Mesendoderm (in vitro differentiated cells): Measurements from ENCODE around the gene CDCA3. TPM values are rescaled to one million over a fixed set of nuclear protein-coding genes. Genes with fewer than 3 reads are reported as not detected.

Experiments
- DNase-seq: peaks from one replicate; pipeline ENCODE4 v3.0.0; 2013
- H2AK5ac ChIP-seq: 2 replicates; pipeline ENCODE4 v1.6.1; 2013; ENCODE audit warnings: low read length, inconsistent platforms
- H2BK120ac ChIP-seq: 2 replicates; pipeline ENCODE4 v1.6.1; 2013; ENCODE audit warnings: low read depth, mild to moderate bottlenecking, low read length, moderate library complexity, mixed read lengths
- H2BK15ac ChIP-seq: replicated peaks from 2 replicates; pipeline ENCODE4 v1.6.1; 2013; ENCODE audit warnings: low read depth, mild to moderate bottlenecking, moderate library complexity
- H2BK5ac ChIP-seq: 2 replicates; pipeline ENCODE4 v1.6.1; 2013; ENCODE audit warnings: low read length, inconsistent platforms
- H3K18ac ChIP-seq: 2 replicates; pipeline ENCODE4 v1.6.1; 2013; ENCODE audit warnings: mild to moderate bottlenecking, low read length, mixed read lengths
- H3K23ac ChIP-seq: one replicate; pipeline ENCODE4 v1.6.1; 2013; ENCODE audit warnings: low read length
- H3K27ac ChIP-seq: 2 replicates; pipeline ENCODE4 v1.5.1; 2013; ENCODE audit warnings: low read depth, mild to moderate bottlenecking, inconsistent platforms, low read length, moderate library complexity
- H3K27me3 ChIP-seq: 2 replicates; pipeline ENCODE4 v1.6.1; 2013; ENCODE audit warnings: low read length, control low read depth, mild to moderate bottlenecking, inconsistent platforms; ENCODE audit not compliant: insufficient read depth, poor library complexity
- H3K36me3 ChIP-seq: 2 replicates; pipeline ENCODE4 v1.6.1; 2013; ENCODE audit warnings: low read length, inconsistent platforms; ENCODE audit not compliant: control insufficient read depth, insufficient read depth
- H3K4ac ChIP-seq: one replicate; pipeline ENCODE4 v1.6.1; 2013; ENCODE audit warnings: low read depth, mild to moderate bottlenecking, low read length, moderate library complexity
- H3K4me1 ChIP-seq: 2 replicates; pipeline ENCODE4 v1.6.1; 2013; ENCODE audit warnings: low read depth, low read length, inconsistent platforms; ENCODE audit not compliant: control insufficient read depth
- H3K4me2 ChIP-seq: 2 replicates; pipeline ENCODE4 v1.6.1; 2013; ENCODE audit warnings: low read length
- H3K4me3 ChIP-seq: 2 replicates; pipeline ENCODE4 v1.5.1; 2013; ENCODE audit warnings: mild to moderate bottlenecking, low read length
- H3K56ac ChIP-seq: one replicate; pipeline ENCODE4 v1.6.1; 2013; ENCODE audit warnings: low read length
- H3K79me1 ChIP-seq: 2 replicates; pipeline ENCODE4 v1.6.1; 2013; ENCODE audit warnings: low read length, inconsistent platforms
- H3K79me2 ChIP-seq: 2 replicates; pipeline ENCODE4 v1.6.1; 2013; ENCODE audit warnings: mild to moderate bottlenecking, low read length; ENCODE audit not compliant: control insufficient read depth, insufficient read depth
- H3K9ac ChIP-seq: 2 replicates; pipeline ENCODE4 v1.6.1; 2013; ENCODE audit warnings: low read length, inconsistent platforms
- H4K5ac ChIP-seq: one replicate; pipeline ENCODE4 v1.6.1; 2013; ENCODE audit warnings: low read length
- H4K8ac ChIP-seq: one replicate; pipeline ENCODE4 v1.6.1; 2013; ENCODE audit warnings: low read depth, mild to moderate bottlenecking, control low read depth, low read length, moderate library complexity
- WGBS: extraction: QIAGEN DNeasy Blood & Tissue Kit; methylation state at CpG from one replicate; pipeline ENCODE4 v1.1.7; 2013; ENCODE audit warnings: low lambda C conversion rate, missing lambda C conversion rate; ENCODE audit not compliant: insufficient coverage; ENCODE audit errors: extremely low coverage; 5-methylcytosine and 5-hydroxymethylcytosine counted together
- polyA plus RNA-seq, 2 experiments: library from polyadenylated mRNA; stranded (reverse); fragments of 200-250 nt; gene quantifications; one replicate each; pipeline ENCODE4 v1.2.3, GENCODE V29; 2013

CDCA3 gene
- polyA plus RNA-seq (2013, experiment 1 of 2): 80.7 TPM
- 79.7 TPM for polyA plus RNA-seq (2013, experiment 2 of 2)

DNA sequence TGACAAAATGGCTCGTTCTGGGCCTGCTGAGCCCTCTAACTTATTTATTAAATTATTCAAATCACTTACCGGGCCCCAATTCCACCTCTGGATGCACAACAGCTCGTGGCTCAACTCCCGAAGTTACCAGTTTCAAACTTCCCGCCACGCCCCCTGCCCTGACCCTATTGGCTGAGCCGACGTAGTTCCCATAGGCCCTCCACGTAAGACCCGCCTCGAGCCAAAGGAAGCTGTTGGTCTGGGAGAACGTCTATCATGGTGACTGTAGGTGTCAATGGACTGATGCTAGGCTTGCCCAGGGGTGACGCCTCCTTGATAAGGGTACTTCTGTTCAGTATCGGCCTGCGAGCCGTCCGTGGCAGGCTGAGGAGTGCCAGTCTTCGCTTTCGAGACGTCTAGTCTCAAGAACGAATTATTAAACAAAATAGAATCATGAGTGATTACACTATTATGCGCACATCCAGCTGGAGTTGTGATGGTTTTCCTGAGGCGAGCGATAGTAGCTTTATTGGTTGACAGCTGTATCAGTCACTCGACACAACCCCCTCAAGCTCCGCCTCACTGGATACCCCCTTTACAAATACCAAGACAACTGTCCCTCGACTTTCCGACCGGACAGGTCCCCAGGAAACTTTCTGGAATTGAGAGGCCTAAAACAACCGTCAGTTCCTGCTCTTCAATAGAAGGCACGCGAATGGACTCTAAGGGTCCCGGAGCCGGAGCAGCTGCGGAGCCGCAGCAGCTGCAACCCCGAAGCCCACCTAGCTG, at the start of gene CDCA3:
Gene CDCA3 (minus strand): TSS at position 134 of the 768 bp plus-strand sequence. CDS start 334 bp downstream, outside the sequence.
- peak within 1 kb of the TSS; percentile 98 for H3K4me2 ChIP-seq
- peaks cover 6% of the 10 kb centered on the region for H3K4me1 ChIP-seq
- peak within 1 kb of the TSS; percentile 26 for H3K27ac ChIP-seq
- H3K9ac ChIP-seq: peak within 1 kb of the TSS; percentile 98
- DNase-seq: peak; percentile 100
- no peak within 1 kb of the TSS for H3K23ac ChIP-seq
- peaks cover 24% of the 10 kb centered on the region for H3K79me1 ChIP-seq
- no peak within 1 kb of the TSS for H4K8ac ChIP-seq
- H3K56ac ChIP-seq: peak within 1 kb of the TSS; percentile 100
- no peak within 1 kb of the TSS for H2BK15ac ChIP-seq
- no peak within 1 kb of the TSS for H2BK120ac ChIP-seq
- H3K79me2 ChIP-seq: peaks cover 26% of the 10 kb centered on the region
- peak within 1 kb of the TSS; percentile 98 for H2BK5ac ChIP-seq
- H3K36me3 ChIP-seq: peaks cover 8% of the 10 kb centered on the region
- H3K4me3 ChIP-seq: peak within 1 kb of the TSS; percentile 96
- no CpG with 5 or more reads among the region's 37 CpGs for WGBS
- no peak within 1 kb of the TSS for H4K5ac ChIP-seq
- H2AK5ac ChIP-seq: no peak within 1 kb of the TSS
- H3K18ac ChIP-seq: no peak within 1 kb of the TSS
- no peaks in the 10 kb centered on the region for H3K27me3 ChIP-seq
- H3K4ac ChIP-seq: peak within 1 kb of the TSS; percentile 64

DNA sequence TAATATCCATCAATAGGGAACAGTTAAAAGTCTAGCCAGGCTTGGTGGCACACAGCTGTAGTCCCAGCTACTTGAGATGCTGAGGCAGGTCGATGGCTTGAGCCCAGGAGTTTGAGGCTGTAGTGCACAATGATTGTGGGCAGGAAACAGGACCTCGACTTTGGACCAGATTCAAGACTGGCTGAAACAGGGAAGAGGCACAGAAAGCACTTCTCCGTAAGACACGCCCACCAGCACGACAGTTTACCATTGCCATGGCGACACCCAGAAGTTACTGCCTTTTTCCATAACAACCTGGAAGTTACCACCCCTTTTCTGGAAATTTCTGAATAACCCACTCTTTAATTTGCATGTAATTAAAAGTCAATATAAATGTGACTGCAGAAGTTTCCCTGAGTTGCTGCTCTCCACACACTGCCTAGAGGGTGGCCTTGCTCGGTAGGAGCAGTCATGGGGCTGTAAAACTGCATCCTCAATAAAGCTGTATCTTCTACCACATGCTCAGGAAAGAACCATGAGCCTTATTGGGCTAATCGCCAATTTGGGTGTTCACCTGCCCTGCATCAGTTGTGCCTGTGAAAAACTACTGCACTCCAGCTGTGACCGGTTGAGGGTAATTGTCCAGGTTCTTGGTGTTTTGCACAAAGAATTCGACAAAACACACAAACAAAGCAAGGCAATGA, 48.9 kb upstream of the CDCA3 start:
- H2BK120ac ChIP-seq: no peak overlapping the region
- no peak overlapping the region for H3K27ac ChIP-seq
- H3K79me1 ChIP-seq: no peaks in the 10 kb centered on the region
- no CpG with 5 or more reads among the region's 10 CpGs for WGBS
- no peak overlapping the region for H3K56ac ChIP-seq
- DNase-seq: peak; percentile 78
- H3K23ac ChIP-seq: no peak overlapping the region
- H2BK5ac ChIP-seq: no peak overlapping the region
- no peak overlapping the region for H4K5ac ChIP-seq
- H2AK5ac ChIP-seq: no peak overlapping the region
- H3K4me3 ChIP-seq: no peak overlapping the region
- H3K4me1 ChIP-seq: no peaks in the 10 kb centered on the region
- no peak overlapping the region for H3K9ac ChIP-seq
- H3K18ac ChIP-seq: no peak overlapping the region
- no peaks in the 10 kb centered on the region for H3K79me2 ChIP-seq
- H4K8ac ChIP-seq: no peak overlapping the region
- no peaks in the 10 kb centered on the region for H3K27me3 ChIP-seq
- H2BK15ac ChIP-seq: no peak overlapping the region
- H3K4me2 ChIP-seq: no peak overlapping the region
- H3K36me3 ChIP-seq: no peaks in the 10 kb centered on the region
- no peak overlapping the region for H3K4ac ChIP-seq

DNA sequence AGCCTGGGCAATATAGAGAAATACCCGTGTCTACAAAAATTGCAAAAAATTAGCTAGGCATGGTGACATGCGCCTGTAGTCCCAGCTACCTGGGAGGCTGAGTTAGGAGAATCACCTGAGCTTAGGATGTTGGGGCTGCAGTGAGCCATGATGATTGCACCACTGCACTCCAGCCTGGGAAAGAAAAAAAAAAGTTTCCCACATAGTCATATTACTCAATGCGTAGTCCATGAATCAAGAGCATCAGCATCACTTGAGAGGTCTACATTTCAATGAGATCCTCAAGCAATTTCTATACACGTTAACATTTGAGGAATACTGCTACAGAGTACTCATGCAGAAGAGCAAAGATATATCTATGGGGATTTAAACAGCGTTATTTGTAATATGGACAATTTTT, 48.3 kb upstream of the CDCA3 start:
- Histone ChIP-seq H3K23ac (no peak overlapping the region), H3K79me2 (no peaks in the 10 kb centered on the region), H3K27me3 (no peaks in the 10 kb centered on the region), H4K5ac (no peak overlapping the region), H2BK5ac (no peak overlapping the region), H2AK5ac (no peak overlapping the region), H4K8ac (no peak overlapping the region), H3K27ac (no peak overlapping the region), H3K4me1 (no peaks in the 10 kb centered on the region), H3K9ac (no peak overlapping the region), H3K4ac (no peak overlapping the region), H3K79me1 (no peaks in the 10 kb centered on the region), H2BK15ac (no peak overlapping the region), H2BK120ac (no peak overlapping the region), H3K56ac (no peak overlapping the region), H3K4me2 (no peak overlapping the region), H3K4me3 (no peak overlapping the region), H3K36me3 (no peaks in the 10 kb centered on the region), H3K18ac (no peak overlapping the region)
- no peak for DNase-seq
- no CpG with 5 or more reads among the region's 5 CpGs for WGBS

DNA sequence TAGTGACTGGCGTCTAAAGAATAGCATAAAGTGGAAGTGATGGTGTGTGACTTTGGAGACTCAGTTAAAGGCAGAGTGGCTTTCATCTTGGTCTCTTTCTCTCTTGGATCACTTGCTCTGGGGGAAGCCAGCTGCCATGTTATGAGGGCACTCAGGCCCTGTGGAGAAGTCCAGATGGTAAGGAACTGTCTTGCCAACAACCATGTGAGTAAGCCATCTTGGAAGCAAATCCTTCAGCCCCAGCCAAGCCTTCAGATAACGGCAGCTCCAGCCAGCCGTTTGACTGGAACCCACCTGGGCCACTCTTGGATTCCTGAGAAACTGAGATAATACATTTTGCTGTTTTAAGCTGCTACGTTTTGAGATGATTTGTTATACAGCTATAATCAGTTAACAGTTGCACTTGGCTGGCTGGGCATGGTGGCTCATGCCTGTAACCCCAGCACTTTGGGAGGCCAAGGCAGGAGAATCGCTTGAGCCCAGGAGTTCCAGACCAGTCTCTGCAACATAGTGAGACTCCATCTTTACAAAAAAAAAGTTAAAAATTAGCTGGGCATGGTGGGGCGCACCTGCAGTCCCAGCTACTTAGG, 45.9 kb upstream of the CDCA3 start:
- H3K4me2 ChIP-seq: no peak overlapping the region
- H3K23ac ChIP-seq: no peak overlapping the region
- H3K27me3 ChIP-seq: no peaks in the 10 kb centered on the region
- H3K18ac ChIP-seq: no peak overlapping the region
- H3K9ac ChIP-seq: no peak overlapping the region
- no peak overlapping the region for H2BK120ac ChIP-seq
- no peak overlapping the region for H4K5ac ChIP-seq
- no peaks in the 10 kb centered on the region for H3K79me2 ChIP-seq
- H2BK5ac ChIP-seq: no peak overlapping the region
- no peak overlapping the region for H3K4me3 ChIP-seq
- DNase-seq: no peak
- no peaks in the 10 kb centered on the region for H3K36me3 ChIP-seq
- no peak overlapping the region for H2BK15ac ChIP-seq
- no peak overlapping the region for H3K56ac ChIP-seq
- no CpG with 5 or more reads among the region's 6 CpGs for WGBS
- no peaks in the 10 kb centered on the region for H3K79me1 ChIP-seq
- H3K27ac ChIP-seq: no peak overlapping the region
- no peaks in the 10 kb centered on the region for H3K4me1 ChIP-seq
- H4K8ac ChIP-seq: no peak overlapping the region
- H3K4ac ChIP-seq: no peak overlapping the region
- H2AK5ac ChIP-seq: no peak overlapping the region

DNA sequence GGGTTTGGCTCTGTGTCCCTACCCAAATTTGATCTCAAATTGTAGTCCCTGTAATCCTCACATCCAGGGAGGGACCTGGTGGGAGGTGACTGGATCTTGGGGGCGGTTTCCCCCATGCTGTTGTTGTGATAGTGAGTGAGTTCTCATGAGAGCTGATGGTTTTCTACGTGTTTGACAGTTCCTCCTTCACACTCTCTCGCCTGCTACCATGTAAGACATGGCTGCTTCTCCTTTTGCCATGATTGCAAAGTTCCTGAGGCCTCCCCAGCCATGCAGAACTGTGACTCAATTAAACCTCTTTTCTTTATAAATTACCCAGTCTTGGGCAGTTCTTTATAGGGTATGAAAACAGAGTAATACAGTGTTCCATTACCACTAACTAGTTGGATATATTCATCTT, 43.2 kb upstream of the CDCA3 start:
- Histone ChIP-seq H2BK5ac (no peak overlapping the region), H2AK5ac (no peak overlapping the region), H3K56ac (no peak overlapping the region), H3K79me2 (no peaks in the 10 kb centered on the region), H2BK15ac (no peak overlapping the region), H3K36me3 (no peaks in the 10 kb centered on the region), H3K79me1 (no peaks in the 10 kb centered on the region), H3K4ac (no peak overlapping the region), H3K18ac (no peak overlapping the region), H2BK120ac (no peak overlapping the region), H3K4me1 (peaks cover 4% of the 10 kb centered on the region), H3K4me3 (no peak overlapping the region), H4K5ac (no peak overlapping the region), H3K27ac (no peak overlapping the region), H3K23ac (no peak overlapping the region), H3K9ac (no peak overlapping the region), H4K8ac (no peak overlapping the region), H3K4me2 (no peak overlapping the region), H3K27me3 (no peaks in the 10 kb centered on the region)
- DNase-seq: no peak
- no CpG with 5 or more reads among the region's 3 CpGs for WGBS
